BJ (cell line): ENCODE data around the gene P2RX2. TPM values are rescaled to one million over a fixed set of nuclear protein-coding genes. Genes with fewer than 3 reads are reported as not detected.

ENCODE experiments used
- CTCF ChIA-PET: fragments of 350-600 bp; formaldehyde crosslinking; extraction: SDS; loops from one replicate; lab custom pipeline; 2021; ENCODE audit warnings: antibody characterized with exemption, inconsistent platforms; lab: Yijun Ruan, JAX
- POLR2A ChIA-PET: fragments of 300-600 bp; sonication (Branson Sonifier 250); formaldehyde crosslinking; extraction: SDS; loops from one replicate; lab custom pipeline; 2021; ENCODE audit warnings: antibody characterized with exemption; lab: Charles Lee
- DNase-seq: peaks from one replicate; pipeline ENCODE4 v3.0.0-alpha.2; 2011; ENCODE audit warnings: low read depth
- H3K27me3 ChIP-seq: 2 replicates; pipeline ENCODE4 v1.6.0; 2011; ENCODE audit warnings: low read length; ENCODE audit not compliant: control insufficient read depth, insufficient read depth
- H3K36me3 ChIP-seq: 2 replicates; pipeline ENCODE4 v1.5.1; 2011; ENCODE audit warnings: low read length; ENCODE audit not compliant: control insufficient read depth, insufficient read depth
- H3K4me3 ChIP-seq: 2 replicates; pipeline ENCODE4 v1.5.1; 2011; ENCODE audit warnings: low read depth, mild to moderate bottlenecking, control low read depth, low read length
- polyA plus RNA-seq: library from polyadenylated mRNA; depleted of rRNA; stranded (reverse); fragments of >200 nt; gene quantifications from 2 replicates; pipeline ENCODE4 v1.2.3, GENCODE V29; 2011
- TF ChIP-seq, protein P1 (sequence below): IDR thresholded peaks from 2 replicates; pipeline ENCODE4 v1.5.1; 2011; ENCODE audit warnings: low read depth, mild to moderate bottlenecking, control low read depth, inconsistent platforms, low read length, moderate library complexity; ENCODE audit not compliant: insufficient read depth

Gene P2RX2
- polyA plus RNA-seq, 1 experiment: not detected

DNA sequence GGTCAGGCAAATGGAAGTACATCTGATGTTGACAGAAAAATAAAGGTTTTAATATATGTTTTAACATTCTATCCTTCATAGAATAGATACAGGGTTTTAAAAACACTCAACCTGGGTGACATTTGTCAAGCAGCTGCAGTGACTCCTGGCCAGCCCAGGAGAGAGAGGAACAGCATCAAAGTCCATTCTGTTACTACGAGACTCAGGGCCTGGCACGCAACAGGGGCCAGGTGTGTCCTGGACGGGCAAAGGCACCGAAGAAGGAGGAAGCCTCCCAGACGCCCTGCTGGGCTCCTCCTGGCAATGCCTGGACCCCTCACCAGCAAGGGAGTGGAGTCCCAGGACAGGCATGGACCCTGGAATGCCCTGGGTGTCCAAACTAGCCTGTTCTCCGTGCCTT is 30.3 kb upstream of the P2RX2 start:
- no peaks in the 10 kb centered on the region for H3K36me3 ChIP-seq
- no peak overlapping the region for H3K4me3 ChIP-seq
- H3K27me3 ChIP-seq: no peaks in the 10 kb centered on the region
- TF ChIP-seq, protein P1, sequence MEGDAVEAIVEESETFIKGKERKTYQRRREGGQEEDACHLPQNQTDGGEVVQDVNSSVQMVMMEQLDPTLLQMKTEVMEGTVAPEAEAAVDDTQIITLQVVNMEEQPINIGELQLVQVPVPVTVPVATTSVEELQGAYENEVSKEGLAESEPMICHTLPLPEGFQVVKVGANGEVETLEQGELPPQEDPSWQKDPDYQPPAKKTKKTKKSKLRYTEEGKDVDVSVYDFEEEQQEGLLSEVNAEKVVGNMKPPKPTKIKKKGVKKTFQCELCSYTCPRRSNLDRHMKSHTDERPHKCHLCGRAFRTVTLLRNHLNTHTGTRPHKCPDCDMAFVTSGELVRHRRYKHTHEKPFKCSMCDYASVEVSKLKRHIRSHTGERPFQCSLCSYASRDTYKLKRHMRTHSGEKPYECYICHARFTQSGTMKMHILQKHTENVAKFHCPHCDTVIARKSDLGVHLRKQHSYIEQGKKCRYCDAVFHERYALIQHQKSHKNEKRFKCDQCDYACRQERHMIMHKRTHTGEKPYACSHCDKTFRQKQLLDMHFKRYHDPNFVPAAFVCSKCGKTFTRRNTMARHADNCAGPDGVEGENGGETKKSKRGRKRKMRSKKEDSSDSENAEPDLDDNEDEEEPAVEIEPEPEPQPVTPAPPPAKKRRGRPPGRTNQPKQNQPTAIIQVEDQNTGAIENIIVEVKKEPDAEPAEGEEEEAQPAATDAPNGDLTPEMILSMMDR: no peak
- ChIA-PET POLR2A (no interaction called here), CTCF (no interaction called here)
- DNase-seq: no peak

DNA sequence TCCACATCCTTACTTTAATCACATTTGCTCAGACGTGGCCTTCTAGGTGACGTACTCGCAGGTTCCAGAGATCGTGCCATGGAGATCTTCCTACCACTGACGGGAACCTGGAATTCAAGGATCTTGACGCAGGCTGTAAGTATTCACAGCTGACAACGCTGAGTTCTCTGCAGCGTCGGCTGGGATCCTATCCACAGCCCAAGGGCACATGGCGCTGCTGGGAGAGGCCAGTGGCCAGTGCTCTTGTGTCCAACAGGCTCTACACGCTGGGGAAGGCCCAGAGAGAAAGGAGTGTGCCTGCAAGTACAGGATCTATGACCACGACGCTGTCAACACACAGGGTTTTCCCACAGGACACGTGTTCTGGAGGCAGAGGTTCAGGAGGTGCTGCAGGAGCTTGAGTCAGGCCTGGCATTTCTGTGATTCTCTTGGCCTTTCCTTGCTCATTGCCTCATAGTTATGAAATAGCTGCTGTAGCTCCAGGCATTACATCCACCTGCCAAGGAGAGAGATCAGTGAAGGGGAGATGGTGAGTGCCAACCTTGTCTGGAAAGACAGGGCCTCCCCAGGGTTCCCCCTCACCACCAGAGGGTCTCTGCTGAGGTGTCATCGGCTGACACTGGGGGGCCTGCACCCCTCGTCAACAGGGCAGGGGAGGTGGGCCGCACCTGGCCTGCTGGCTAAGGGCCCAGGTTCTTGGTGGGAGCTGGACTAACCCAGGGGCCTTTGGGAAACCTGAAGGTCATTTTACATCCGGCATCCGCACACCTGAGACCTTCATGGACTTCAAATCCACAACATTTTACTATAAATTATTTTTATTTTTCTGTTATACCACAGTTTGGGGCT is 29.5 kb upstream of the P2RX2 start:
- H3K4me3 ChIP-seq: no peak overlapping the region
- CTCF ChIA-PET: interaction anchor here (0.6 to 0.7 kb wide), 2 partner anchors 21 to 28 kb away, joined by 3 read pairs; no protein-coding TSS in a partner anchor
- H3K36me3 ChIP-seq: no peaks in the 10 kb centered on the region
- no peak for DNase-seq
- POLR2A ChIA-PET: no interaction called here
- TF ChIP-seq, protein P1: no peak
- H3K27me3 ChIP-seq: no peaks in the 10 kb centered on the region

DNA sequence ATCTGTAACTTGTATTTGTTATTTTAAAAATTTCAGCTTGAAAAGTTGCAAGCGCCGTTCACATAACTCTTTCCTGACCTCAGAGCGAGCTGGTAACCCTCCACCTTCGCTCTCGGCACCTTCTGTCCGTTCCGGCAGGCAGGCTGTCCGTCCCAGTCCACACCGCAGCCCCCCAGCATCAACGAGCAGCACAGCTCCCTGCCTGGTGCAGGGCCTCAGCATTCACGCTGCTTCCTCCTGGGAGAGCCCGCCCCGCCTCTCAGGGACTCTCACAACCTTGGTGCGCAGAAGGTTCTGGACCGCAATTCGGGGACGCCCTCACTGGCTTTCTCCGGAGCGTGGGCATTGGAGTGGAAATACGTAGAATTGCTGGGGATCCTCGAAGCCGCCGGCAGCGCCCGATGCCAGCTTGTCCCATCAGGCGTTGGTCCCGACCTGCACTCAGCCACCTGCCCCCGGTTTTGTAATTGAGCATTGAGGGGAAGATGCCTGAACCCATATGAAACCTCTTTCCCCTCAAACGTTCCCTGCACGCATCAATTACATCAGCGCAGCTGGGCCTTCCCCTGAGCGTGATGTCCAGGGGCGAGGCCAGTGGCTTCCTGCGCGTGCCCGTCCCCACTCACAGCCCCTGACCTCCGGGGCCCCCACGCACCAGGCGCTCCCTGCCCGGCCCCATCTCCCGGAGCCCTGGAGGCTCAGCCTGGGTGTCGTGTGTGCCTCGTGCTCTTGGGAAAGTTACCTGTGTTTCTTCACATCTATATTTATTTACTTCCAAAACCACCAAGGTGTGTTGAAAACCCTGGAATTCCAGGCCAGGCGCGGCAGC is 27.3 kb upstream of the P2RX2 start:
- H3K27me3 ChIP-seq: no peaks in the 10 kb centered on the region
- TF ChIP-seq, protein P1: no peak
- DNase-seq: no peak
- no peak overlapping the region for H3K4me3 ChIP-seq
- CTCF ChIA-PET: no interaction called here
- POLR2A ChIA-PET: no interaction called here
- H3K36me3 ChIP-seq: no peaks in the 10 kb centered on the region

DNA sequence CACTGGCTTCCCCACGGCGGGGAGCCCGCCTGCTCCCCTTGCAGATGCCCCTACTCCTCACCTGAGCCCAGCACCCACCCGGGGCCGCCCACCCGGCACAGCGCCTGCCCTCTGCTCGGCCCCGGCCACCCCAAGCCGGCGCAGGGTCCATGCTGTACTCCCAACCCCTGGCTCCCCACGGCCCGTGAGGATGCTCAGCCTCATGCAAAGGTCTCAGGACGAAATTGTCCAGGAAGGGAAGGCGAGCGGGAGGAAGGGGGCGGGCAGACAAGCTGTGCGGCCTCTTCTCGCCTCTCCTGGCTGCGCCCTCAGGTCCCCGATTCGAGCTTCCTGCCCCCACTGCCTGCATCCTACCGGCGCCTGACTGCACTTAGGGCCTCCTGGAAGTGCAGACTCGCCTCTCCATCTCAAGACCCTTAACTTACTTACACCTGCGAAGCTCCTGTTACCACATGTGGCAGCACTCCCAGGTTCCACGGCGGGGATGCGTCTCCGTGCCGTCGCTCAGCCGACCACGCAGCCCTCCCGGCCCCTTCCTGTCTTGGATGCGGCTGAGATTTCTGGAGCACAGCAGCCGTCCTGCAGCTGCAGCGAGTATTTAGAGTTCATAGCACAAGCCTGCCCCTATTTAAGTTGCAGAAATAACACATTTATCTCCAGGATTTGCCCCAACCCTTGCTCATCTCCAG is 26.1 kb upstream of the P2RX2 start:
- H3K36me3 ChIP-seq: no peaks in the 10 kb centered on the region
- no peak overlapping the region for H3K4me3 ChIP-seq
- TF ChIP-seq, protein P1: no peak
- H3K27me3 ChIP-seq: no peaks in the 10 kb centered on the region
- ChIA-PET POLR2A (no interaction called here), CTCF (no interaction called here)
- DNase-seq: no peak

DNA sequence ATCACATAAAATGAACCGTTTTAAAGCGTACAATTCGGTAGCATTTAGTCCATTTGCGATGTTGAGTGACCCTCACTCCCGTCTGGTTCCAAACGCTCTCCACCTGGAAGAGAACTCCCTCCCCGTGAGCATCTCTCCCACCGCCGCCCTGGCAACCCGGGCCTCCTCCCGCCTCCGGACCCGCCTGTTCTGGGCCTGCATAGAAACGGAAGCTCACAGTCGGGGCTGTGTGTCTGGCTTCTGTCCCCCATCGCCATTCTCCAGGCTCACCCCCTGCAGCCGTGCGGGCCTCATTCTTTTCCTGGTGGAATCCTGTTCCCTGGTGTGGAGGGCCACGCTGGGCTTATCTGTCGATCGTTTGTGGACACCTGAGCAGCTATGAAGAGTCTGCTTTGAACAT is 25.5 kb upstream of the P2RX2 start:
- TF ChIP-seq, protein P1: no peak
- ChIA-PET CTCF (no interaction called here), POLR2A (no interaction called here)
- H3K4me3 ChIP-seq: no peak overlapping the region
- no peak for DNase-seq
- H3K27me3 ChIP-seq: no peaks in the 10 kb centered on the region
- no peaks in the 10 kb centered on the region for H3K36me3 ChIP-seq
